B cell (primary cell): ENCODE measurements around the gene SLC25A31. TPM values are rescaled to one million over a fixed set of nuclear protein-coding genes. Genes with fewer than 3 reads are reported as not detected.
A peak's percentile ranks its signal among the peaks of the same experiment; 100 is the strongest.

Source experiments
- ATAC-seq: fragments of 200-7000 bp; cut with Tn5 transposase; one replicate; pipeline ENCODE4 v1.10.0; 2021; ENCODE audit warnings: low read depth, mild to moderate bottlenecking, moderate number of reproducible peaks, moderate library complexity
- CTCF ChIA-PET: fragments of 350-600 bp; sonication (Branson Sonifier 250); formaldehyde crosslinking; loops from one replicate; lab custom pipeline; 2021; ENCODE audit warnings: antibody characterized with exemption, inconsistent platforms; lab: Charles Lee
- POLR2A ChIA-PET: fragments of 350-600 bp; sonication (Branson Sonifier 250); formaldehyde crosslinking; loops from one replicate; lab custom pipeline; 2021; ENCODE audit warnings: antibody characterized with exemption; lab: Charles Lee
- DNase-seq: peaks from one replicate; pipeline ENCODE4 v3.0.0; 2013
- H2AFZ ChIP-seq: 2 replicates; pipeline ENCODE4 v1.6.1; 2012; ENCODE audit warnings: mild to moderate bottlenecking, low read depth, low read length; ENCODE audit not compliant: insufficient read depth, poor library complexity, severe bottlenecking
- H3K27ac ChIP-seq, 2 donors: 1 replicate in 1 of 2; 2 replicates in 1 of 2; pipeline ENCODE4 v1.5.1; 2012 to 2013; ENCODE audit warnings: low read length in 2 of 2, mild to moderate bottlenecking in 2 of 2, moderate library complexity in 1 of 2
- H3K27me3 ChIP-seq, 4 experiments: fragments of 200-600 bp in 1 of 4; sonication (generic) in 1 of 4; replicated peaks in 1 of 4; 1 replicate in 2 of 4; 2 replicates in 2 of 4; pipeline versions ENCODE4 v1.6.1 to v1.7.0; 2013 to 2016; ENCODE audit warnings: low read length in 3 of 4, mild to moderate bottlenecking in 2 of 4, mixed read lengths in 1 of 4, moderate library complexity in 1 of 4; ENCODE audit not compliant: insufficient read depth in 4 of 4, control insufficient read depth in 3 of 4; ENCODE audit errors: control extremely low read depth in 1 of 4
- H3K36me3 ChIP-seq, 2 experiments: replicated peaks in 1 of 2; 1 replicate in 1 of 2; 2 replicates in 1 of 2; pipeline versions ENCODE4 v1.6.1 to v1.7.1; 2013; ENCODE audit warnings: low read length in 1 of 2; ENCODE audit not compliant: insufficient read depth in 2 of 2, control insufficient read depth in 1 of 2; ENCODE audit errors: control extremely low read depth in 1 of 2, extremely low read depth in 1 of 2
- H3K4me1 ChIP-seq, 2 donors: fragments of 200-600 bp in 1 of 2; sonication (generic) in 1 of 2; 1 replicate in 1 of 2; 2 replicates in 1 of 2; pipeline versions ENCODE4 v1.5.1 to v1.6.1; 2013 to 2017; ENCODE audit warnings: low read length in 2 of 2; ENCODE audit not compliant: control insufficient read depth in 2 of 2, insufficient read depth in 2 of 2
- H3K4me2 ChIP-seq: replicated peaks from 2 replicates; pipeline ENCODE3; 2012; ENCODE audit warnings: mild to moderate bottlenecking, low read depth, low read length; ENCODE audit not compliant: poor library complexity, severe bottlenecking
- H3K4me3 ChIP-seq, 5 experiments: fragments of 200-600 bp in 1 of 5; sonication (generic) in 1 of 5; 1 replicate in 3 of 5; 2 replicates in 2 of 5; pipeline versions ENCODE4 v1.5.1 to v1.7.0; 2011 to 2016; ENCODE audit warnings: low read length in 4 of 5, mild to moderate bottlenecking in 4 of 5, low read depth in 2 of 5, control low read depth in 1 of 5, moderate library complexity in 1 of 5; ENCODE audit not compliant: insufficient read depth in 1 of 5; ENCODE audit errors: control extremely low read depth in 1 of 5, extremely low read depth in 1 of 5
- H3K79me2 ChIP-seq: fragments of 200-600 bp; sonication (generic); one replicate; pipeline ENCODE4 v1.6.0; 2016; ENCODE audit warnings: low read length; ENCODE audit not compliant: control insufficient read depth, insufficient read depth
- H3K9ac ChIP-seq: fragments of 200-600 bp; sonication (generic); 2 replicates; pipeline ENCODE4 v1.6.1; 2017; ENCODE audit warnings: mild to moderate bottlenecking, low read length, moderate library complexity
- H3K9me3 ChIP-seq, 3 donors: one replicate each; pipeline versions ENCODE4 v1.6.1 to v1.7.1; 2013; ENCODE audit warnings: low read length in 2 of 3; ENCODE audit not compliant: control insufficient read depth in 2 of 3, insufficient read depth in 1 of 3; ENCODE audit errors: control extremely low read depth in 1 of 3
- H4K20me1 ChIP-seq: 2 replicates; pipeline ENCODE4 v1.6.0; 2012; ENCODE audit warnings: mild to moderate bottlenecking, low read length; ENCODE audit not compliant: insufficient read depth, control insufficient read depth, poor library complexity, severe bottlenecking
- H3K27ac Mint-ChIP-seq: one replicate; pipeline ENCODE4 v1.8.0; 2021; ENCODE audit warnings: mixed read lengths
- H3K27me3 Mint-ChIP-seq: one replicate; pipeline ENCODE4 v1.8.0; 2021; ENCODE audit warnings: mixed read lengths
- H3K4me1 Mint-ChIP-seq: one replicate; pipeline ENCODE4 v1.8.0; 2021; ENCODE audit warnings: mixed read lengths
- H3K4me3 Mint-ChIP-seq: one replicate; pipeline ENCODE4 v1.8.0; 2021; ENCODE audit warnings: mixed read lengths
- H3K9me3 Mint-ChIP-seq: one replicate; pipeline ENCODE4 v1.8.0; 2022; ENCODE audit warnings: mixed read lengths; ENCODE audit not compliant: insufficient read depth
- CTCF ChIP-seq: fragments of 200-600 bp; IDR thresholded peaks from one replicate; pipeline ENCODE4 v1.8.0; 2022; ENCODE audit warnings: antibody characterized with exemption, mild to moderate bottlenecking
- EZH2 ChIP-seq: IDR thresholded peaks from 2 replicates; pipeline ENCODE4 v1.6.1; 2012; ENCODE audit warnings: borderline replicate concordance, low read depth, mild to moderate bottlenecking, moderate library complexity, low read length; ENCODE audit not compliant: insufficient read depth, poor library complexity, severe bottlenecking
- WGBS: methylation state at CpG from one replicate; pipeline ENCODE4 v1.1.5; 2013; ENCODE audit warnings: missing lambda C conversion rate; ENCODE audit not compliant: insufficient coverage; 5-methylcytosine and 5-hydroxymethylcytosine counted together
- intact Hi-C: fragments of 100-400 bp; cut with micrococcal nuclease; formaldehyde crosslinking; loops from one replicate; pipeline ENCODE4 v1.10.0; 2022
- polyA plus RNA-seq: library from polyadenylated mRNA; depleted of rRNA; stranded (reverse); fragments of >200 nt; gene quantifications from 2 replicates; pipeline ENCODE4 v1.2.3, GENCODE V29; 2012
- total RNA-seq, 2 donors: library from RNA; stranded (reverse); fragments of 120-200 nt in 1 of 2; gene quantifications; 1 replicate in 1 of 2; 2 replicates in 1 of 2; pipeline versions ENCODE4 v1.2.3 to v1.2.4, GENCODE V29; 2013 to 2022

Gene SLC25A31
- total and polyA plus RNA-seq, 2 donors (not counting 1 experiment from before 2014, with no cell fraction given): not detected

GRCh38 chr4:127781300-127782024 lies 51.3 kb downstream of the SLC25A31 start:
- POLR2A ChIA-PET: no interaction called here

More at GRCh38 chr4:127781300-127782024, 51.3 kb downstream of the SLC25A31 start:
- CTCF ChIA-PET: no interaction called here
- Mint-ChIP-seq H3K4me3 (peak overlapping the region; percentile 97), H3K27me3 (peaks cover 56% of the 10 kb centered on the region), H3K27ac (no peak overlapping the region), H3K9me3 (no peaks in the 10 kb centered on the region), H3K4me1 (peaks cover 20% of the 10 kb centered on the region)
- DNase-seq (peak; percentile 39), ATAC-seq (no peak)
- Histone ChIP-seq H3K4me1 (peaks cover 21% of the 10 kb centered on the region in 2 donors), H3K36me3 (no peaks in the 10 kb centered on the region), H3K27me3 (peaks cover 2 to 44% (median 36%) of the 10 kb centered on the region in 4 experiments), H3K4me2 (peak overlapping the region; percentile 89), H3K4me3 (peak overlapping the region in 4 of 5 experiments; percentile 41 to 66 (median 58)), H3K9ac (peak overlapping the region; percentile 62), H2AFZ (peak overlapping the region; percentile 72), H3K79me2 (no peaks in the 10 kb centered on the region), H3K27ac (no peak overlapping the region), H3K9me3 (peaks cover 0 to 15% (median 0%) of the 10 kb centered on the region in 3 donors), H4K20me1 (no peaks in the 10 kb centered on the region)
- WGBS: 16% methylated on average over 42 of the region's 43 CpGs
- intact Hi-C loops: no loop called here
- TF ChIP-seq EZH2: no peak
- TF ChIP-seq CTCF: no peak
